T-helper 1 cell (primary cell): ENCODE measurements around the gene ASCC3.
"Not testable (repeated sequence)": the region's sequence is repeated elsewhere in the genome, so short reads cannot be mapped to it uniquely, and the experiment has no call there.

Experiments used
- DNase-seq, 5 donors: peaks; one replicate each; pipeline ENCODE4 v3.0.0-alpha.2; 2012 to 2020

ASCC3 gene

GRCh38 chr6:100796049-100796823, 84.9 kb downstream of the ASCC3 start:
- DNase-seq, result no peak

DNA sequence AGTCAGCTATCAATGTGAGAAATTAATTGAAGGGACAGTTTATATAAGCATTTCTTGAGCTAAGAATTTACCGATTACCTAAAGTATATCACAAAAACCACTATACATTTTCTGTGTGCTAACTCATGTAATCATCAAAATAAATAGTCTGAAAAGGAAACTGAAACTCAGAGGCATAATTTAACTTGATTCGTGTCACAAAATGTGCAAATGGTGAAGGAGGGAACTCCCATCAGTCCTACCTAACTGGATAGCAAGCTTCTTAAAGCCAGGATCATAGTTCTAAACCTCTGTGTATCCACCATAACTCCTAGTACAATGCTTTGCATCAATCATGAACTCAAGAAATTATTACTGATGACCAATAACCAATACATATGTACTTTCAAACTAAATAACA, 91.0 kb downstream of the ASCC3 start:
- DNase-seq, result no peak

DNA sequence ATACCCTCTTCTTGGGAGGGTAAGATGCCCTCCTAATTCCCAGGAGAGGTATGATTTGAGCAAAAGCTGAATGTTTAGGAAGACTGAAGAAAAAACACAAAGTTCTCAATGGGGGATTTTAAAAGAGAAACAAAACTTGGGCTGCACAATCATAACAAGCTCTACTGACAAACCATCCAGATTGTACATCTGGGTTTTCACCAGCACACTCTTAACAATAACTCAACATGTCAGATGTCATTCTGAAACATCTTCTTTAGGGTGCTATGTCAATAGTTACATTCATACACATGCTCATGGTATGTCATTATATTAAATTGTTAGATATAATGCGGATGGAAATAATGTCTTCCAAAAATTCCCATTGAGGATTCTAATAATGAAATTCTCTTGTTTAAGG, 95.1 kb downstream of the ASCC3 start:
- DNase-seq, result no peak

GRCh38 chr6:100780648-100781047, 100.5 kb downstream of the ASCC3 start:
- DNase-seq, result no peak

DNA sequence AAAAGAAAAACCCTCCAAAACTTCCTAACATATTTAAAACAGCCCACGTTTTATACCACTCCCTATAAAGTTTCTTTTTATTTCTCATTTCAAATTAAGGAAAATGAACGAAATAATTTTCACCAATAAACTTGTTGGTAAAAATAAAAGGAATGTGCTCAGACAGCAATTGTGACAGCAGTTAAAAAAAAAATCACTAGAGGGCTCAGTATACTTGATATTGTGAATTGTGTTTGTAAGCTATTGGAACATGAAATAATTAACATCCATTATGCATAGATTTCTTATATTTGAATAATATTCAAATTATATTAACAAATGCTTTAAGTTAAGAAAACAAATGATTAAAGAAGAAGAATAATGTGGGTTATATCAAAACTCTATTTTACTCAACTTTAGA, 105.5 kb downstream of the ASCC3 start:
- DNase-seq, result no peak

DNA sequence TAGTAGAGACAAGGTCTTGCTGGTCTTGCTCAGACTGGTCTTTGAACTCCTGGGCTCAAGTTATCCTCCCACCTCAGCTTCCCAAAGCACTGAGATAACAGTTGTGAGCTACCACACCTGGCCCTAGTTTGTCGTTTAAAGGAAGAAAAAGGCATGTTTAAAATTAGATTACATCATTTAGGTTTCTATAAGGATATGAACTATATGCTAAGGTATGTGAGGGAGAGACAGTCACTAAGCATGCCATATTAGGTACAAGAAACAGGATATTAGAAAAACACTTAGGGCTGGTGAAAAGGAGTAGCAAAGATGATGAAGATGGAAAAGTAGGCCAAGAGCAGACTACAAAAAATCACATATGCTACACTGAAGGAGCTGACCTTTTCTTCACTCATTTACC, 106.4 kb downstream of the ASCC3 start:
- no peak for DNase-seq

DNA sequence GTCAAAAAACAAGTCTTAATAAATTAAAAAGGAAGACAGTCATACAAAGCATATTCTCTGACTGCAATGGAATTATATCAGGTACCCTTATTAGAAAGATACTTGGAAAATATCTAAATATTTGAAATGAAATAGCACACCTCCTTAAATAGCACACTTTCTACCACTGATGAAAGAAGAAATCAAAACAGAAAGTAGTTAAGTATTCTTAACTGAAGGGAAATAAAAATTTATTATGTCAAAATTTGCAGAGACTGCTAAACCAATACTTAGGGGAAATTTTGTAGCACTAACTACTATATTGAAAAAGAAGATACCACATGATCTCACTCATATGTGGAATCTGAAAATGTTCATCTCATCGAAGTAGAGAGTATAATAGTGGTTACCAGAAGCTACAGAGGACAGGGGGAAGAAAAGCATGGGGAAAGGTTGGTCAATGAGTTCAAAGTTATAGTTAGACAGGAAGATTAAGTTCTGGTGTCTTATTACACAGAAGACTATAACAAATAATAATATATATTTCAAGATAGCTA, 112.2 kb downstream of the ASCC3 start:
- DNase-seq, result no peak

GRCh38 chr6:100763617-100764241, 117.4 kb downstream of the ASCC3 start:
- DNase-seq, result no peak

- DNase-seq, result no peak
These were observed 119.3 kb downstream of the ASCC3 start for GRCh38 chr6:100761841-100762240.

- DNase-seq, result not testable (repeated sequence)
These were observed 122.7 kb downstream of the ASCC3 start for GRCh38 chr6:100758386-100758785.

DNA sequence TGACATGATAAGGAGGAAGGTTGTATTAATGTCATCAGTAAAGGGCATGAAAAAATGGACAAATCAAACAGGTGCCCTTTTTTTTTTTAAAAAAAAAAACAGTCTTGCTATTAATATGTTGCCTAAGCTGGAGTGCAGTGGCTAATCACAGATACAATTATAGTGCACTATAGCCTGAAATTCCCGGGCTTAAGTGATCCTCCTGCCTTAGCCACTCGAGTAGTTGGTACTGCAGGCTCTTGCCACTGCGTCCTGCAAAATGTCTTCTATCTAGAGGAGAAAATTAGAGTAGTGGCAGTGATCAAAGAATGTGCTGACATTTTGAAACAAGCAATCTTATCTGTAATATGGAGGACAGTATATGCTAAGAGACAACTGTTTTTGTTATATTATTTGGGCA, 127.7 kb downstream of the ASCC3 start:
- DNase-seq, result no peak

DNA sequence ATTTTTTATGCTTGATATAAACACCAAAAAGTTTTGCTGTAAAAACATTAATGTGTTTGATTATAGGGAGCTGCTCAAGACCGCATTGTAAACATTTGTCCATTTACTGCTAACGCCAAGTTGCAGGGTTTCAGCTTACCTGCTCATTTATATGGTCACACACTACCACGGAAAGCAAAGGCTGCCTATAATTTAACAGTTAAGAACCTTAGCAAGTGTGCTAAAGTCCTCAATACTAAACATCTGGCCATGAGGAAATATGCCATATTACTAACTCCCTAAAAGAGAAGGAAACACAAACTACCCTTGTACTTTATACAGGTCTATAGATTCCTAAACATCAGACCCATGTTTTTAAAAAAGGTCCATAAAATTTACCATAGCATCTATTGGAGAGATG, 129.5 kb downstream of the ASCC3 start:
- DNase-seq, result no peak

GRCh38 chr6:100745419-100746041, 135.6 kb downstream of the ASCC3 start:
- DNase-seq, result no peak

DNA sequence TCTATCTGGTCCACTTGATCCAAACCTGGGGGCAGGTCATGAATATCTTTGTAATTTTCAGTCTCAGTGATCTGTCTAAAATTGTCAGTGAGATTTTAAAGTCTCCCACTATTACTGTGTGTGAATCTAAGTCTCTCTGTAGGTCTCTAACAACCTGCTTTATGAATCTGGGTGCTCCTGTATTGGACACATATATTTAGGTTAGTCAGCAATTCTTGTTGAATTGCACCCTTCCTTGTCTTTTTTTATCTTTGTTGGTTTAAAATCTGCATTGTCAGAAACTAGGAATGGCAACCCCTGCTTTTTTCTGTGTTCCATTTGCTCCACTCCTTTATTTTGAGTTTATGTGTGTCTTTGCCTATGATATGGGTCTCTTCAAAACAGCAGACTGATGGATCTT, 140.7 kb downstream of the ASCC3 start:
- no peak for DNase-seq

DNA sequence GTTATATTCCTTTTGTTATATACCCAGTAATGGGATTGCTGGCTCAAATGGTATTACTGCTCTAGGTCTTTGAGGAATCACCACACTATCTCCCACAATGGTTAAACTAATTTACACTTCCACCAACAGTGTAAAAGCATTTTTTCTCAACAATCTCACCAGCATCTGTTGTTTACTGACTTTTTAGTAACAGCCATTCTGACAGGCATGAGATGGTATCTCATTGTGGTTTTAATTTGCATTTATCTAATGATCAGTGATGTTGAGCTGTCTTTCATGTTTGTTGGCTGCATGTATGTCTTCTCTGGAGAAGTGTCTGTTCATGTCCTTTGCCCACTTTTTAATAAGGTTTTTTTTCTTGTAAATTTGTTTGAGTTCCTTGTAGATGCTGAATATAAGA, 143.4 kb downstream of the ASCC3 start:
- DNase-seq, result not testable (repeated sequence)

- DNase-seq, result no peak
These were observed 149.7 kb downstream of the ASCC3 start for GRCh38 chr6:100731411-100731810.

GRCh38 chr6:100730001-100730980, 150.8 kb downstream of the ASCC3 start:
- DNase-seq, result no peak

GRCh38 chr6:100726666-100727065, 154.5 kb downstream of the ASCC3 start:
- no peak for DNase-seq

- no peak for DNase-seq
These were observed 156.4 kb downstream of the ASCC3 start for GRCh38 chr6:100724696-100725095.

GRCh38 chr6:100724222-100724621, 156.9 kb downstream of the ASCC3 start:
- no peak for DNase-seq

GRCh38 chr6:100721256-100721655, 159.9 kb downstream of the ASCC3 start:
- DNase-seq, result no peak

DNA sequence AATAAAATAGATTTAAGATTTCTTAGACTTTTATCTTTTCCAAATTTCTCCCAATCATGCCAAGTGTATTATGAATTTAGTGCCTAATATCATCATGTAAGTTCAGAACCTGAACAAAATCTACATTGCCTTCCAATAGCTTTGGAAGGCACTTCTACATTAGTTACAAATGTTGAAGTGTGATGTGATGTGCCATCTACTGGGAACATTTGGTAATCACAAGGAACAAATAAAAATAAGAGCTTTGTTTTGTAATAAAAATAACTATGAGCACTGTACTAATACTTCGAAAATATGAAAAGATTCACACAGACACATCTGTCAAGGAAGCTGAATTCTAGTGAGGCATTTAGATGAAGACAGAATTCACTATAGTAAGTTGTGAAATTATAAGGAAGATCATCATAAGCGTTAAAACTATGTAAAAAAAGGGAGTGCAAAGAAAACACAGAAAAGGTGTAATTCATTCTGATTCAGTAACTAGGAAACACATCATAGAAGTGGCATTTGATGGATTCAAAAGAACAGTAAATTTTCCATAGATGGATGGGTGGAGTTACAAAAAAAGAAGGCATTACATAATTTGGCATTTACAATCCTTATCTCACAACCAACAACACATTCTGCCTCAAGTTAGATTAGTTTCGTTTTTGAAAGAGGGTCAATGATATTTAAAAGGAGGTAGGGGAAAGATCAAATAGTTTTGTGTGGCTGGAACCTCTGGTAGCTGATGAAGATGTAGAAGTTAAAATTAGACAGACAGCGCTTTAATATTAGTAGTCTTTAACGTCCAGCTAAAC, 161.0 kb downstream of the ASCC3 start:
- peak in 1 of 5 donors; percentile 6 for DNase-seq
